ENCODE results near the gene CTRL.

DNA sequence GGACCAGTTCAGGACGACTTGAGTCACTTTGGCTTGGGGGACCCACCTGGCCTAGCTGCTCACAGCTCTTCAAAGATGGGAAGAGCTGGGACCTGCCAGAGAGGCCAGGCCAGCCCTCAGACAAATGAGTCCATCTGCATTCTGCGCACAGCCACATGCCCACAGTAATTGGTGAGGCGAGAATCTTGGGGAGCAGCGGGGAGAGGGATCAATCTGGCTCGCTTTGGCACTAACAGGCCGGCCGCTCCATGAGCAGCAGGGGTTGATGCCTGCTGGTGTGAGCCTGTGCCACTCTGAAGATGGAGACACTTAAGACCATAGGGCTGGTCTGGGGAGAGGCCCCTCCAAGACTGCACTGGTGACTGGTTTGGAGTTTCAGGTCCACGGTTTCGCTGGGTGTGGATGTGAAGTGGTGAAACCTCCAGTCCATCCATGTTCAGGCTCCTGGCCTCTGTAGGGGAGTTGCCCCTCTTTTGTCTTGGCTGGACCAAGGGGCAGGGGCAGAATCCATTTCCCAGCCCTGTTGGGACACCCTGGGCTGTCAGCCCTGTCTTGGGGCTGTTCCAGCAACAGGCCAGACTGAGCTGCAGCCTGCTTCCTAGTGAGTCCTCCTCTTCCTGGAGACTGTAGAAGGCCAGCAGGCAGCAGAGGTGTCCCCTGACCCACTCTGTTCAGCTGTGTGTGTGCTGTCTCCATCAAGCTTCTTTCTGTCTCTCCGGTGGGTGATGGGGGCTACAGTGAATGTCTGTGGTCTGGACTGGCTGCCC is 7.3 kb downstream of the CTRL start:
- TF ChIP-seq, protein P1, sequence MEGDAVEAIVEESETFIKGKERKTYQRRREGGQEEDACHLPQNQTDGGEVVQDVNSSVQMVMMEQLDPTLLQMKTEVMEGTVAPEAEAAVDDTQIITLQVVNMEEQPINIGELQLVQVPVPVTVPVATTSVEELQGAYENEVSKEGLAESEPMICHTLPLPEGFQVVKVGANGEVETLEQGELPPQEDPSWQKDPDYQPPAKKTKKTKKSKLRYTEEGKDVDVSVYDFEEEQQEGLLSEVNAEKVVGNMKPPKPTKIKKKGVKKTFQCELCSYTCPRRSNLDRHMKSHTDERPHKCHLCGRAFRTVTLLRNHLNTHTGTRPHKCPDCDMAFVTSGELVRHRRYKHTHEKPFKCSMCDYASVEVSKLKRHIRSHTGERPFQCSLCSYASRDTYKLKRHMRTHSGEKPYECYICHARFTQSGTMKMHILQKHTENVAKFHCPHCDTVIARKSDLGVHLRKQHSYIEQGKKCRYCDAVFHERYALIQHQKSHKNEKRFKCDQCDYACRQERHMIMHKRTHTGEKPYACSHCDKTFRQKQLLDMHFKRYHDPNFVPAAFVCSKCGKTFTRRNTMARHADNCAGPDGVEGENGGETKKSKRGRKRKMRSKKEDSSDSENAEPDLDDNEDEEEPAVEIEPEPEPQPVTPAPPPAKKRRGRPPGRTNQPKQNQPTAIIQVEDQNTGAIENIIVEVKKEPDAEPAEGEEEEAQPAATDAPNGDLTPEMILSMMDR (IDR thresholded peaks at IDR 0.05), result no peak
- TF ChIP-seq, protein P2, sequence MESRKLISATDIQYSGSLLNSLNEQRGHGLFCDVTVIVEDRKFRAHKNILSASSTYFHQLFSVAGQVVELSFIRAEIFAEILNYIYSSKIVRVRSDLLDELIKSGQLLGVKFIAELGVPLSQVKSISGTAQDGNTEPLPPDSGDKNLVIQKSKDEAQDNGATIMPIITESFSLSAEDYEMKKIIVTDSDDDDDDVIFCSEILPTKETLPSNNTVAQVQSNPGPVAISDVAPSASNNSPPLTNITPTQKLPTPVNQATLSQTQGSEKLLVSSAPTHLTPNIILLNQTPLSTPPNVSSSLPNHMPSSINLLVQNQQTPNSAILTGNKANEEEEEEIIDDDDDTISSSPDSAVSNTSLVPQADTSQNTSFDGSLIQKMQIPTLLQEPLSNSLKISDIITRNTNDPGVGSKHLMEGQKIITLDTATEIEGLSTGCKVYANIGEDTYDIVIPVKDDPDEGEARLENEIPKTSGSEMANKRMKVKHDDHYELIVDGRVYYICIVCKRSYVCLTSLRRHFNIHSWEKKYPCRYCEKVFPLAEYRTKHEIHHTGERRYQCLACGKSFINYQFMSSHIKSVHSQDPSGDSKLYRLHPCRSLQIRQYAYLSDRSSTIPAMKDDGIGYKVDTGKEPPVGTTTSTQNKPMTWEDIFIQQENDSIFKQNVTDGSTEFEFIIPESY (IDR thresholded peaks at IDR 0.05; ENCODE audit: borderline replicate concordance, low read depth), result no peak
- TF ChIP-seq USF2 (IDR thresholded peaks at IDR 0.05; ENCODE audit: borderline replicate concordance, low read depth, low read length), result no peak

Measured in SK-N-SH (cell line).